Sigmoid colon (tissue), 7 donors: ENCODE data around the gene C21orf91. TPM values are rescaled to one million over a fixed set of nuclear protein-coding genes. Genes with fewer than 3 reads are reported as not detected.

ENCODE experiments used
- DNase-seq: peaks from one replicate; pipeline ENCODE4 v3.0.0-alpha.2; 2019
- H3K27ac ChIP-seq, 4 donors: fragments of 200-600 bp; sonication (generic); one replicate each; pipeline ENCODE4 v1.5.1; 2016 to 2019; ENCODE audit warnings: mild to moderate bottlenecking in 1 of 4
- H3K27me3 ChIP-seq, 3 donors: fragments of 200-600 bp; sonication (generic); one replicate each; pipeline ENCODE4 v1.5.1; 2019; ENCODE audit warnings: mild to moderate bottlenecking in 1 of 3
- H3K36me3 ChIP-seq, 4 donors: fragments of 200-600 bp; sonication (generic); one replicate each; pipeline ENCODE4 v1.5.1; 2016 to 2019
- H3K4me1 ChIP-seq, 4 donors: fragments of 200-600 bp; sonication (generic); one replicate each; pipeline ENCODE4 v1.5.1; 2017 to 2019
- H3K4me3 ChIP-seq, 4 donors: fragments of 200-600 bp; sonication (generic); one replicate each; pipeline ENCODE4 v1.5.1; 2017 to 2019; ENCODE audit warnings: mild to moderate bottlenecking in 2 of 4, moderate library complexity in 1 of 4
- H3K9me3 ChIP-seq, 4 donors: fragments of 200-600 bp in 3 of 4; sonication (generic) in 3 of 4; one replicate each; pipeline versions ENCODE4 v1.5.1 to v1.6.1; 2013 to 2019
- EP300 ChIP-seq, 4 donors: sonication (generic); formaldehyde crosslinking; IDR thresholded peaks; one replicate each; pipeline ENCODE4 v1.6.1; 2017; ENCODE audit warnings: antibody characterized with exemption in 4 of 4
- POLR2A ChIP-seq, 2 donors: fragments of 450-650 bp; IDR thresholded peaks; one replicate each; pipeline ENCODE4 v1.6.1; 2016; ENCODE audit warnings: antibody characterized with exemption in 2 of 2, mild to moderate bottlenecking in 2 of 2, moderate library complexity in 2 of 2
- POLR2AphosphoS5 ChIP-seq, 4 donors: sonication (generic); formaldehyde crosslinking; IDR thresholded peaks; one replicate each; pipeline ENCODE4 v1.6.1; 2017; ENCODE audit warnings: antibody characterized with exemption in 4 of 4
- WGBS, 2 donors: extraction: QIAGEN DNeasy Blood & Tissue Kit; methylation state at CpG; one replicate each; pipeline ENCODE4 v1.1.7; 2013; 5-methylcytosine and 5-hydroxymethylcytosine counted together
- intact Hi-C: fragments of 100-400 bp; cut with DNase I; formaldehyde crosslinking; loops from one replicate; pipeline ENCODE4 v1.15.1; 2023
- polyA plus RNA-seq, 3 donors: library from polyadenylated mRNA; stranded (reverse); fragments of 200-250 nt; gene quantifications; one replicate each; pipeline ENCODE4 v1.2.3, GENCODE V29; 2013
- total RNA-seq, 4 donors: library from RNA; depleted of rRNA; stranded (reverse); fragments of >200 nt; gene quantifications; one replicate each; pipeline ENCODE4 v1.1.0, GENCODE V29; 2016
- TF ChIP-seq, protein P1 (sequence below), 4 experiments: fragments of 450-650 bp in 3 of 4; fragments of 200-600 bp in 1 of 4; IDR thresholded peaks; one replicate each; pipeline ENCODE4 v1.5.1; 2016 to 2019; ENCODE audit warnings: antibody characterized with exemption in 4 of 4, mild to moderate bottlenecking in 3 of 4, moderate library complexity in 2 of 4
- donor health status: healthy with polysubstance abuse.
- donor health status: Bipolar disorder and iron deficiency.
- donor health status: healthy.

C21orf91 gene
- total and polyA plus RNA-seq, 7 donors, result 2.4 to 12.8 (median 6.4) TPM

DNA sequence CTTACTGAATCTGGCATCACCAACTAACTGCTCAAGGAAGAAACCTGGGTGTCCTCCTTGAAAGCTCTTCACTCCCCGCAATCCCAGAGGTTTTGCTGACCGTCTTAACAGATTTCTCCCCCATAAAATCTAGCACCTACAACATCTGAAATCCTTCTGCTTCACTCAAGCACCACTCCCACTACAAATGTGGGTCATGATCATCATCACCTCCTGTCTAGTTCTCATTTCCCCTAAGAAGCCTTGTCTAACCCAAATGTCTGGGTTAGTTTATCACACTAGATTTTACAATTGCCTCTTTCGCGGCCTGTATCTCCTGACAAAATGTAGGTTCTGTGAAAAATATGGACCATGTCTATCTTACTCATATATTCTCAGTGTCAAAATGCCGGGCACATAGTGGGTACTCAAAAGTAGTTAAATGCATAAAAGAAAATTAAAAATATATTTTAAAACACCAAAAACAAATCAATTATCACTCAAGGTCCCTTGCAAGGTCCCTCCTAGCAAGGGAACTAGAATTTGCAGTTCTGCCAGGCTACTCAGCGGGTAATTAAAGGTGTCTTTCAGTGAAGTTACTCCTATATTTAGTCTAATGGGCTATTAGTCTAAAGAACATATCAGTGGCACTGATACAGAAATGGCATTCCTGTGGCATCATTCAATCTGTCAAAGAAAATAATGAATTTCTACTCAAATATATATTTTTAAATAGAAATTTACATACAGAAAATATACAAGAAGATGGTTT lies 19.6 kb downstream of the C21orf91 start:
- no peak for TF ChIP-seq POLR2AphosphoS5 (IDR thresholded peaks at IDR 0.05)
- no peak for TF ChIP-seq EP300 (IDR thresholded peaks at IDR 0.05)
- TF ChIP-seq, protein P1, sequence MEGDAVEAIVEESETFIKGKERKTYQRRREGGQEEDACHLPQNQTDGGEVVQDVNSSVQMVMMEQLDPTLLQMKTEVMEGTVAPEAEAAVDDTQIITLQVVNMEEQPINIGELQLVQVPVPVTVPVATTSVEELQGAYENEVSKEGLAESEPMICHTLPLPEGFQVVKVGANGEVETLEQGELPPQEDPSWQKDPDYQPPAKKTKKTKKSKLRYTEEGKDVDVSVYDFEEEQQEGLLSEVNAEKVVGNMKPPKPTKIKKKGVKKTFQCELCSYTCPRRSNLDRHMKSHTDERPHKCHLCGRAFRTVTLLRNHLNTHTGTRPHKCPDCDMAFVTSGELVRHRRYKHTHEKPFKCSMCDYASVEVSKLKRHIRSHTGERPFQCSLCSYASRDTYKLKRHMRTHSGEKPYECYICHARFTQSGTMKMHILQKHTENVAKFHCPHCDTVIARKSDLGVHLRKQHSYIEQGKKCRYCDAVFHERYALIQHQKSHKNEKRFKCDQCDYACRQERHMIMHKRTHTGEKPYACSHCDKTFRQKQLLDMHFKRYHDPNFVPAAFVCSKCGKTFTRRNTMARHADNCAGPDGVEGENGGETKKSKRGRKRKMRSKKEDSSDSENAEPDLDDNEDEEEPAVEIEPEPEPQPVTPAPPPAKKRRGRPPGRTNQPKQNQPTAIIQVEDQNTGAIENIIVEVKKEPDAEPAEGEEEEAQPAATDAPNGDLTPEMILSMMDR (IDR thresholded peaks at IDR 0.05), result no peak
- TF ChIP-seq POLR2A (IDR thresholded peaks at IDR 0.05), result no peak
- Histone ChIP-seq H3K36me3 (no peaks in the 10 kb centered on the region), H3K27me3 (no peaks in the 10 kb centered on the region), H3K27ac (no peak overlapping the region), H3K4me1 (peaks cover 0 to 23% (median 8%) of the 10 kb centered on the region in 4 donors), H3K9me3 (no peaks in the 10 kb centered on the region), H3K4me3 (no peak overlapping the region)
- DNase-seq, result no peak
- intact Hi-C loops, result loop anchor here (10.0 kb wide), 1 partner anchor 125 kb away; no protein-coding TSS in a partner anchor
- 95 to 97% methylated on average over 6 of the region's 6 CpGs for WGBS, 2 donors

DNA sequence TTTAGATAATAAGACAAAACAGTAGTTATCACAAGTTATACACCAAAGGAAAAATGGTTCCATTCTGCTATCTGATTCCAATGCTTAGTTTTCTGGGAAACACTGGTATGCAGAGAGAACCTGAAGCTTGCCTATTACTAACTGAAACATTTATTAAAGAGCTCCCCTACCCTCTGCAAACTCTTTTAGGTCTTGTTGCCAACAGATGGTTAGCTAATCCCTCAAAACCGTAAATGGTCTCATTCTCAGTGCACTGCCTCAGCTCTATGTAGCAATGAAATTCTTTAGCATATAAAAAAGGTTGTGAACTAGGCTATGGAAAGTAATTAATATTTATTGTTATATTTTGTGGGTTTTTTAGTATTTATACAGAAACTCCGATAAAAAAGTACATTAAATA lies 20.4 kb downstream of the C21orf91 start:
- intact Hi-C loops, result loop anchor here (10.0 kb wide), 1 partner anchor 126 kb away; no protein-coding TSS in a partner anchor
- no peak for DNase-seq
- 83 to 92% methylated on average over 2 of the region's 2 CpGs for WGBS, 2 donors
- H3K4me3 ChIP-seq, result no peak overlapping the region
- H3K36me3 ChIP-seq, result no peaks in the 10 kb centered on the region
- peaks cover 0 to 29% (median 10%) of the 10 kb centered on the region in 4 donors for H3K4me1 ChIP-seq
- no peaks in the 10 kb centered on the region for H3K27me3 ChIP-seq
- H3K9me3 ChIP-seq, result no peaks in the 10 kb centered on the region
- TF ChIP-seq, protein P1 (IDR thresholded peaks at IDR 0.05), result no peak
- TF ChIP-seq POLR2AphosphoS5 (IDR thresholded peaks at IDR 0.05) (no peak), EP300 (IDR thresholded peaks at IDR 0.05) (no peak), POLR2A (IDR thresholded peaks at IDR 0.05) (no peak)
- no peak overlapping the region for H3K27ac ChIP-seq

DNA sequence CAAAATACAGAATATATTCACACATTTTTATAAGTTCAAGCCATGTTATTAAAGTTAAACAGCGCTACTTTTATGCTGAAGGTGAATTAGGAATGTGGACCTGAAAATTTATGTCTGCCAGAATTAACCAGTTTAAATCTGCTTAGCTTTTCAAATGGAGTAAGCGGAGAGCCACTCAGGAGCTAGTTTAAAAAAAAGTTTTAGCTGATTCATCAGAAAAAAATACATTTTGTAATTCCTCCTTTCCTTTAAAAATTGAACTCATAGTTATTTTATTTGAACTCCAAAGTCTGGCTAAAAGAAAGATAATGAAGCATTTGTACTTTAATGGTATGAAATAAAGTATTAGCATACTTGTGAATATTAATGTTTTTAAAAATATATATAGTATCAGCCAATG lies 21.2 kb downstream of the C21orf91 start:
- WGBS, 2 donors, result 93 to 94% methylated on average over 2 of the region's 2 CpGs

DNA sequence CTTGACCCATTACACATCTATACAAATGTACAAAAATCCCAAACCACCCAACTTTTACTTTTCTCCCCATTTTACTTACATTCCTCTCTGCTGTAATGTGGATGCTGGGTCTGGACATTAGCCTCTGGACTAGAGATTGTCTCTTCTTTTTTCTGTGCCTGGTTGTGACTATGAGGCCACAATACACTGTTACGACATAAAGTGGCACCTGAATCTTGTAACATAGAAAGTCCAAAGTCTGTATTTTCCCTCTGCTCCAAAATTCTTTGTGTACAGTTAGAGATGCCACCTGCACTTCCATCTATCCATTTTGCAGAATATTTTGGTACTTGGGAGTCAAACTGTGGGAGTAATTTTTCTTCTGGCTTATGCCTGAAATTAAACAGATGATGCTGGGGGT lies 22.7 kb downstream of the C21orf91 start:
- Histone ChIP-seq H3K4me1 (peaks cover 0 to 35% (median 12%) of the 10 kb centered on the region in 4 donors), H3K27ac (no peak overlapping the region), H3K4me3 (no peak overlapping the region), H3K27me3 (no peaks in the 10 kb centered on the region), H3K36me3 (peaks cover 0 to 10% (median 0%) of the 10 kb centered on the region in 4 donors), H3K9me3 (no peaks in the 10 kb centered on the region)
- WGBS, 2 donors, result 43 to 87% methylated on average over 1 of the region's 1 CpG
- no peak for TF ChIP-seq EP300 (IDR thresholded peaks at IDR 0.05)
- no peak for DNase-seq
- intact Hi-C loops, result loop anchor here (10.0 kb wide), 1 partner anchor 128 kb away; no protein-coding TSS in a partner anchor

More for the DNA sequence above, 21.2 kb downstream of the C21orf91 start:
- H3K9me3 ChIP-seq, result no peaks in the 10 kb centered on the region
- DNase-seq, result no peak
- peaks cover 0 to under 1% (median 0%) of the 10 kb centered on the region in 4 donors for H3K36me3 ChIP-seq
- H3K4me1 ChIP-seq, result peaks cover 0 to 34% (median 12%) of the 10 kb centered on the region in 4 donors
- intact Hi-C loops, result loop anchor here (10.0 kb wide), 1 partner anchor 127 kb away; no protein-coding TSS in a partner anchor
- no peaks in the 10 kb centered on the region for H3K27me3 ChIP-seq
- TF ChIP-seq POLR2A (IDR thresholded peaks at IDR 0.05) (no peak), POLR2AphosphoS5 (IDR thresholded peaks at IDR 0.05) (no peak), EP300 (IDR thresholded peaks at IDR 0.05) (no peak)
- TF ChIP-seq, protein P1 (IDR thresholded peaks at IDR 0.05), result no peak
- H3K4me3 ChIP-seq, result no peak overlapping the region
- H3K27ac ChIP-seq, result no peak overlapping the region

DNA sequence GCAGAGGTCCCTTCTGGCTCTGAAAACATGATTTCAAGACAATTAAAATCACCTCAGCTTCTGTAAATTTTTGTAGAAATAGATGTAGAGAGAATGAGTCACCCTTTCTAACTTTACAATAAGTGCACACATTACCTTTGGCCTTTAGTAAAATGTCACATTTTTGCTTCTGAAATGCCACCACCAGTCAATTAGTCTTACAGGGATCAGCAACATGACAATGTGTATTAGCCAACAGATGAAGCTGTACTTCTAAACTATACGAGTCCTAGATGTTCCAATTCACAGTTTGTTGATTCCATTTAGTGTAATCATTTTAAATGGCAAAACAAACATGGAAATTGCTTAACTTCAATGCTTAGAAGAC lies 23.1 kb downstream of the C21orf91 start:
- no peaks in the 10 kb centered on the region for H3K27me3 ChIP-seq
- H3K36me3 ChIP-seq, result peaks cover 0 to 10% (median 0%) of the 10 kb centered on the region in 4 donors
- H3K4me1 ChIP-seq, result peaks cover 0 to 35% (median 12%) of the 10 kb centered on the region in 4 donors
- no peak for DNase-seq
- TF ChIP-seq POLR2AphosphoS5 (IDR thresholded peaks at IDR 0.05) (no peak), EP300 (IDR thresholded peaks at IDR 0.05) (no peak), POLR2A (IDR thresholded peaks at IDR 0.05) (no peak)
- TF ChIP-seq, protein P1 (IDR thresholded peaks at IDR 0.05), result no peak
- no peak overlapping the region for H3K4me3 ChIP-seq
- H3K9me3 ChIP-seq, result no peaks in the 10 kb centered on the region
- intact Hi-C loops, result loop anchor here (10.0 kb wide), 1 partner anchor 129 kb away; no protein-coding TSS in a partner anchor
- WGBS, 2 donors, result 53 to 60% methylated on average over 1 of the region's 1 CpG
- no peak overlapping the region for H3K27ac ChIP-seq
